ENCODE results near the gene SAFB2. TPM values are rescaled to one million over a fixed set of nuclear protein-coding genes. Genes with fewer than 3 reads are reported as not detected.
A peak's percentile ranks its signal among the peaks of the same experiment; 100 is the strongest.

SAFB2 gene
- total and polyA plus RNA-seq, 9 of the 15 experiments (the other 6 are each of a cell fraction or from before 2014, with no cell fraction given), result 4.5 to 103 (median 47.3) TPM

- no peak for TF ChIP-seq MBD1 (CRISPR knock-in tag; IDR thresholded peaks at IDR 0.05)
- peak; percentile 52; the same call in 1 of the 2 replicates for TF ChIP-seq SREBF1 (IDR thresholded peaks at IDR 0.05; ENCODE audit: borderline replicate concordance, low read depth, low read length)
- TF ChIP-seq DIDO1 (tag; IDR thresholded peaks at IDR 0.05; ENCODE audit: low read depth), result peak; percentile 78; the same call in 1 of the 2 replicates
- peak; percentile 95 for TF ChIP-seq NR4A1 (CRISPR knock-in tag; IDR thresholded peaks at IDR 0.05)
- TF ChIP-seq NR4A1 (tag; IDR thresholded peaks at IDR 0.05), result peak; percentile 98
- no peak for TF ChIP-seq ZNF384 (IDR thresholded peaks at IDR 0.05; ENCODE audit: low read depth, low read length)
- TF ChIP-seq HMGN3 (IDR thresholded peaks at IDR 0.05; ENCODE audit: borderline replicate concordance, extremely low read depth, insufficient read length, low read depth, low read length), result no peak
- no peak for TF ChIP-seq ZNF511 (CRISPR knock-in tag; IDR thresholded peaks at IDR 0.05)
- TF ChIP-seq, protein P1, sequence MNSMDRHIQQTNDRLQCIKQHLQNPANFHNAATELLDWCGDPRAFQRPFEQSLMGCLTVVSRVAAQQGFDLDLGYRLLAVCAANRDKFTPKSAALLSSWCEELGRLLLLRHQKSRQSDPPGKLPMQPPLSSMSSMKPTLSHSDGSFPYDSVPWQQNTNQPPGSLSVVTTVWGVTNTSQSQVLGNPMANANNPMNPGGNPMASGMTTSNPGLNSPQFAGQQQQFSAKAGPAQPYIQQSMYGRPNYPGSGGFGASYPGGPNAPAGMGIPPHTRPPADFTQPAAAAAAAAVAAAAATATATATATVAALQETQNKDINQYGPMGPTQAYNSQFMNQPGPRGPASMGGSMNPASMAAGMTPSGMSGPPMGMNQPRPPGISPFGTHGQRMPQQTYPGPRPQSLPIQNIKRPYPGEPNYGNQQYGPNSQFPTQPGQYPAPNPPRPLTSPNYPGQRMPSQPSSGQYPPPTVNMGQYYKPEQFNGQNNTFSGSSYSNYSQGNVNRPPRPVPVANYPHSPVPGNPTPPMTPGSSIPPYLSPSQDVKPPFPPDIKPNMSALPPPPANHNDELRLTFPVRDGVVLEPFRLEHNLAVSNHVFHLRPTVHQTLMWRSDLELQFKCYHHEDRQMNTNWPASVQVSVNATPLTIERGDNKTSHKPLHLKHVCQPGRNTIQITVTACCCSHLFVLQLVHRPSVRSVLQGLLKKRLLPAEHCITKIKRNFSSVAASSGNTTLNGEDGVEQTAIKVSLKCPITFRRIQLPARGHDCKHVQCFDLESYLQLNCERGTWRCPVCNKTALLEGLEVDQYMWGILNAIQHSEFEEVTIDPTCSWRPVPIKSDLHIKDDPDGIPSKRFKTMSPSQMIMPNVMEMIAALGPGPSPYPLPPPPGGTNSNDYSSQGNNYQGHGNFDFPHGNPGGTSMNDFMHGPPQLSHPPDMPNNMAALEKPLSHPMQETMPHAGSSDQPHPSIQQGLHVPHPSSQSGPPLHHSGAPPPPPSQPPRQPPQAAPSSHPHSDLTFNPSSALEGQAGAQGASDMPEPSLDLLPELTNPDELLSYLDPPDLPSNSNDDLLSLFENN (IDR thresholded peaks at IDR 0.05; ENCODE audit: low read depth in 2 of 2, low read length in 2 of 2), result no peak
- no peak for TF ChIP-seq RBM39 (optimal IDR thresholded peaks at IDR 0.05; ENCODE audit: low read depth, low read length)
- TF ChIP-seq RREB1 (CRISPR knock-in tag; IDR thresholded peaks at IDR 0.05), result peak; percentile 98
- peak; percentile 88 for TF ChIP-seq ELF2 (CRISPR knock-in tag; IDR thresholded peaks at IDR 0.05)
- TF ChIP-seq MYC (IDR thresholded peaks at IDR 0.05; ENCODE audit: low read depth, low read length), result peak; percentile 84
- peak; percentile 93 for TF ChIP-seq MYC (CRISPR knock-in tag; IDR thresholded peaks at IDR 0.05; ENCODE audit: borderline replicate concordance, low read depth)
- TF ChIP-seq ZNF324 (CRISPR knock-in tag; IDR thresholded peaks at IDR 0.05), result peak; percentile 65; the same call in 1 of the 2 replicates
- no peak for TF ChIP-seq NELFE (IDR thresholded peaks at IDR 0.05; ENCODE audit: insufficient read depth, insufficient read length)
- no peak for TF ChIP-seq MTF1 (CRISPR knock-in tag; IDR thresholded peaks at IDR 0.05; ENCODE audit: borderline replicate concordance)
Measured at GRCh38 chr19:5627395-5627904, 4.9 kb upstream of the SAFB2 start (continued).

Data from K562 (cell line).